SK-N-DZ (cell line): Measurements from ENCODE around the gene LIX1.
"Not testable (repeated sequence)": the region's sequence is repeated elsewhere in the genome, so short reads cannot be mapped to it uniquely, and the experiment has no call there.

Source experiments
- DNase-seq: peaks from one replicate; pipeline ENCODE4 v3.0.0-alpha.2; 2015; ENCODE audit warnings: low spot score

The LIX1 gene

GRCh38 chr5:97102010-97102470 lies 40.4 kb downstream of the LIX1 start:
- DNase-seq: peak; percentile 61

GRCh38 chr5:97101189-97101910 lies 41.1 kb downstream of the LIX1 start:
- peak; percentile 25 for DNase-seq

- no peak for DNase-seq
These were observed 41.9 kb downstream of the LIX1 start for GRCh38 chr5:97100476-97100875.

- DNase-seq: no peak
These were observed 43.5 kb downstream of the LIX1 start for GRCh38 chr5:97098922-97099321.

- no peak for DNase-seq
These were observed 44.8 kb downstream of the LIX1 start for GRCh38 chr5:97097326-97098230.

- no peak for DNase-seq
These were observed 45.6 kb downstream of the LIX1 start for GRCh38 chr5:97096846-97097245.

- DNase-seq: no peak
These were observed 46.2 kb downstream of the LIX1 start for GRCh38 chr5:97096191-97096590.

GRCh38 chr5:97095318-97095732 lies 47.1 kb downstream of the LIX1 start:
- DNase-seq: no peak

- DNase-seq: no peak
These were observed 47.7 kb downstream of the LIX1 start for GRCh38 chr5:97094579-97095317.

- no peak for DNase-seq
These were observed 49.2 kb downstream of the LIX1 start for GRCh38 chr5:97093193-97093592.

- no peak for DNase-seq
These were observed 51.5 kb downstream of the LIX1 start for GRCh38 chr5:97090944-97091343.

- DNase-seq: no peak
These were observed 53.1 kb downstream of the LIX1 start for GRCh38 chr5:97089149-97089801.

GRCh38 chr5:97088774-97089148 lies 53.6 kb downstream of the LIX1 start:
- DNase-seq: no peak

GRCh38 chr5:97087138-97087537 lies 55.3 kb downstream of the LIX1 start:
- DNase-seq: no peak

GRCh38 chr5:97085459-97086181 lies 56.8 kb downstream of the LIX1 start:
- no peak for DNase-seq

GRCh38 chr5:97084782-97085458 lies 57.5 kb downstream of the LIX1 start:
- not testable (repeated sequence) for DNase-seq

GRCh38 chr5:97078958-97079743 lies 63.3 kb downstream of the LIX1 start:
- DNase-seq: no peak

GRCh38 chr5:97077246-97077645 lies 65.2 kb downstream of the LIX1 start:
- no peak for DNase-seq

- DNase-seq: no peak
These were observed 66.3 kb downstream of the LIX1 start for GRCh38 chr5:97076098-97076497.
